HT1080 (cell line): ENCODE measurements around the gene CFAP100. TPM values are rescaled to one million over a fixed set of nuclear protein-coding genes. Genes with fewer than 3 reads are reported as not detected.

Experiments
- DNase-seq: peaks from one replicate; pipeline ENCODE4 v3.0.0-alpha.2; 2015; ENCODE audit warnings: low read depth
- total RNA-seq: library from RNA; depleted of rRNA; stranded (reverse); fragments of >200 nt; shearing (Covaris generic); gene quantifications from 2 replicates; pipeline ENCODE4 v1.2.3, GENCODE V29; 2014

CFAP100 gene
- total RNA-seq, 1 experiment from 2014 or later, result not detected

- no peak for DNase-seq
Observed at GRCh38 chr3:126399351-126399735, 4.6 kb downstream of the CFAP100 start.

GRCh38 chr3:126399756-126400155, 5.0 kb downstream of the CFAP100 start:
- no peak for DNase-seq

GRCh38 chr3:126401611-126402160, 7.0 kb downstream of the CFAP100 start:
- no peak for DNase-seq

- no peak for DNase-seq
Observed at GRCh38 chr3:126402178-126402577, 7.5 kb downstream of the CFAP100 start.

- DNase-seq, result no peak
Observed at GRCh38 chr3:126402666-126403302, 8.1 kb downstream of the CFAP100 start.

GRCh38 chr3:126406389-126407296, 11.9 kb downstream of the CFAP100 start:
- DNase-seq, result no peak

GRCh38 chr3:126407412-126408044, 12.8 kb downstream of the CFAP100 start:
- DNase-seq, result no peak

GRCh38 chr3:126408099-126408498, 13.4 kb downstream of the CFAP100 start:
- DNase-seq, result no peak

- DNase-seq, result no peak
Observed at GRCh38 chr3:126412841-126413692, 18.4 kb downstream of the CFAP100 start.

GRCh38 chr3:126413693-126414080, 19.0 kb downstream of the CFAP100 start:
- no peak for DNase-seq

GRCh38 chr3:126414406-126414805, 19.7 kb downstream of the CFAP100 start:
- no peak for DNase-seq

- DNase-seq, result no peak
Observed at GRCh38 chr3:126414961-126415660, 20.4 kb downstream of the CFAP100 start.

- no peak for DNase-seq
Observed at GRCh38 chr3:126415661-126416591, 21.2 kb downstream of the CFAP100 start.

- no peak for DNase-seq
Observed at GRCh38 chr3:126416943-126417342, 22.2 kb downstream of the CFAP100 start.

GRCh38 chr3:126417515-126417914, 22.8 kb downstream of the CFAP100 start:
- no peak for DNase-seq

GRCh38 chr3:126417981-126418530, 23.3 kb downstream of the CFAP100 start:
- no peak for DNase-seq

- DNase-seq, result no peak
Observed at GRCh38 chr3:126418661-126419131, 24.0 kb downstream of the CFAP100 start.

- DNase-seq, result no peak
Observed at GRCh38 chr3:126419151-126419703, 24.5 kb downstream of the CFAP100 start.
